ENCODE results near the gene TP53I13. TPM values are rescaled to one million over a fixed set of nuclear protein-coding genes. Genes with fewer than 3 reads are reported as not detected.

The TP53I13 gene
- total RNA-seq, 4 donors from 2014 or later = 32.1 to 150 (median 78.2) TPM

DNA sequence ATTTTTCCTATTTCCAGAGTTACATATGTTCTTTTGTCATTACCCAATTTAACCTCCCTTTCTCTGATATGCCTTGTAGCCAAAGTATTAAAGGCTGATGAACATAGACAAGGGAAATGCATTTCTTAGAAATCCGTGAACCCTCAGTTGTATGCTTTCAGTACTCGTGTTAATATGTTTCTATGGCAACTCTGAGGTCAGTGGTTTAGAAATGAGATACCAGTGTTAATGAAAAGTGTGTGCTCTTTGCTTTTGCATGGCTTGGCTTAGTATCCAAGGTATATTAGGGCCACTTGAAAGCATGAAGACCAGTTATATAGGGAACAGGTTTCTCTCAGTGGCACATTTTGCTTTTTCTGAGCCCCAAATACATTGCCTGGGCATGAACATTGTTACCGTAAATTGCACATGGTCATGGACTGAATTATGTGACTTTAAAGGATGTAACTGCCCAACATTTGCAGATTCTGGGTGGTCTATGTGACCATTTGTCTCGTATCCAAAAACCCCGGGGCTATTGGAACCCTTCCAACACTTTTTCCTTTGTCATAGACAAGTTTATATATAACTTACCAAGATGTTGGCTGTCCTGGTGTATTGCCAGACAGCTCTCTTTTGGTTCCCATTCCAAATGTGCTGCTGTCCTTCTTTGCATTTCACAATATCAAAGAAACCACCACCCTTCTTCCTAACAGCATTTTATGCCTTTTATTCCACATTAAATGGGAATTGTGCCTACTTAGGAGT, 19.2 kb upstream of the TP53I13 start:
- TF ChIP-seq CTCF (IDR thresholded peaks at IDR 0.05; ENCODE audit: low read depth) = no peak

DNA sequence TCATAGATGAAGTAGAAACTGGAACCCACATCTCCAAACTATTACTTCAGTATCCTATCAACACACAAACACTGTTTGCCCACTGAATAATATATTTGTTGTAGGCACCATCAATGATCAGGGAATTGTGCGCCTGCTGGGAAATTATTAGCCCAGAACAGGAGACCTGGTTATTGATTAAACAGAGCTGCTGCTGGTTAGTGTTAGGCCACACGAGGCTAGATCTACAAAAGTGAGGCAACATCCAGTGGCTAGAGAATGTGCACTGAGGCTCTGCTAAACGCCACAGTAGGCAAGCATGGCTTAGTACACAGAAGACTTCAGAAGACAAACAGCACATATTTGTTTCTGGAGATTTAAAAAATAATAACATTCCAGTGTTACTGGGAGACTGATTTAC, 12.7 kb upstream of the TP53I13 start:
- TF ChIP-seq CTCF (IDR thresholded peaks at IDR 0.05; ENCODE audit: low read depth) = no peak

- TF ChIP-seq CTCF (IDR thresholded peaks at IDR 0.05; ENCODE audit: low read depth) = no peak
Observed at GRCh38 chr17:29557085-29557738, 11.3 kb upstream of the TP53I13 start.

DNA sequence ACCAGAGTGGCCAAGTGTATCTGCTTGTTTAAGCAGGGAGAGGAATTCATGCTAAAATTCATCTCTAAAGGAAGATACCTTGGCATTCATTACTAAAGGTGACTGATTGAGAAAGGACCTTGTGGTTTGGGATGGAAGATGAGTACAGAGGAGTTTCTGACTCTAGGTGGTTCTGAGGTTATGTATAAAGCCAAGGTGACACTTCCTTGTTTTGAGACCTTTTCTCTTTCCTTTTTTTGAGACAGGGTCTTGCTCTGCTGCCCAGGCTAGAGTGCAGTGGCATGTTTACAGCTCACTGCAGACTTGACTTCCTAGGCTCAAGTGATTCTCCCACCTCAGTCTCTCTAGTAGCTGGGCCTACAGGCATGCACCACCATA, 10.8 kb upstream of the TP53I13 start:
- TF ChIP-seq CTCF (IDR thresholded peaks at IDR 0.05; ENCODE audit: low read depth) = no peak

DNA sequence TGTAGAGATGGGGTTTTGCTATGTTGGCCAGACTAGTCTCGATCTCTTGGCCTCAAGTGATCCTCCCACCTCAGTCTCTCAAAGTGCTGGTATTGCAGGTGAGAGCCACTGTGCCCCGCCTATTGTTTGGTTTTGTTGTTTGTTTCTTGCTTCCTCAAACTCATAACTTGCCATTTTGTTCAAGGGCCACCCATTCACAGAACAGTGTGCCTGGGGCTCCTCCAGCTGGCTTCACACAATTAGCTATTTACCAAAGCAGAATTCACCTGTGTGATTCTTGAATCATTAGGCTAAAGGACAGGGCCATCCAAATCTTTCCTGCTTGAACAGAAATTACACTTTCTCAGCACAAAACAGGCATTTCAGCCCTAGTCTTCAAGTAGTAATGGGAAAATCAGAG, 8.9 kb upstream of the TP53I13 start:
- no peak for TF ChIP-seq CTCF (IDR thresholded peaks at IDR 0.05; ENCODE audit: low read depth)

DNA sequence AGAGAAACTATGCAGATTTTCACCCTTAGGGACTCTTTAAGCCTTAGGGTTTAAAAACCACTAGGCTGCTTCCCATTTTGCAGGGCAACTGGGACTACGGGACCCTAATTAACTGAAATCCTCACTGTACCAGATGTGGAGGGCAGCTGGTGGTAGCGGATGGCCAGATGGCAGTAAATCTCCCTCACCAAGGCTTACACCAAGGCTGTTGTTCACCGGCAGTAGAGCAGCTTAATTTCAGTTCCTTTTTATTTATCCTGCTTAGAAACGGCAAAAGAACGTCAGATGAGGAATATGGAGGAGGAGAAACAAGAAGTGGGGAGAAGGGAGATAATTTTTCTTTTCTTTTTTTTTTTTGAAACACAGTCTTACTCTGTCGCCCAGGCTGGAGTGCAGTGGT, 8.2 kb upstream of the TP53I13 start:
- TF ChIP-seq CTCF (IDR thresholded peaks at IDR 0.05; ENCODE audit: low read depth) = no peak

GRCh38 chr17:29561554-29562517, 6.7 kb upstream of the TP53I13 start:
- no peak for TF ChIP-seq CTCF (IDR thresholded peaks at IDR 0.05; ENCODE audit: low read depth)

All from subcutaneous adipose tissue (tissue), 4 donors.